GM18520 (cell line): Measurements from ENCODE around the gene RACGAP1.
"Not testable (repeated sequence)": the region's sequence is repeated elsewhere in the genome, so short reads cannot be mapped to it uniquely, and the experiment has no call there.

ENCODE experiments used
- ATAC-seq: cut with Tn5 transposase; IDR thresholded peaks from one replicate; pipeline ENCODE4 v1.9.1; 2021; ENCODE audit not compliant: unreplicated experiment

The RACGAP1 gene

DNA sequence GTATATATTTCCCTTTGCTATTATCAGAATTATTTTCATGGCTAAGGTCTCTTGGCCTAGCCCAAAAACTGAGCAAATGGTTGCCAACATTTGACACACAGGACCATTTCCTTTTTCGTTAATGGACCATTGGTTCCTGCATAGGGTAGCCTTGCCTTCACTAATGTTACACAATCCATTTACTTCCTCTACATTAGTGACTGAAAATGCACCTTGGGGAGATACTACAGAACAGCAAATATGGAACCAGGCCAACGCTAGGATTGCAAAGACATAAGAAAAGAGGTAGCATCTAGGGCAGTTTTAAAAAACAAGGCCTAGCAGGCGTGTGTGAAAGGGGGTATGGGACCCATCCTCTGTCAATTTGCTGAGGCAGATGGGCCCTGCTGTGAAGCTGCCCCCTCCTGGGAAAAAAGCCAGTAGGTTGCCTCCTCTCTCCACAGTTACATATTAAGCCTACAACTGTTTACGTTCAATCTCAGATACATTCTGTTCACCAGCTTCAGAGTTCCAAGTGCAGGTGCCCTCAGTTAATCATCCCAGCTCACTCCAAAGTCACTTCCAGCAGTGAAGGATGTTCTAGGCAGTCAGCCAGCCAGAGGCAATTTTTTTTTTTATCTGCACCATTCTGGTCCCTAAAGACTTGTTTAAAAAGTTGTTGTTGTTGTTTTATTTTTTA, 37.5 kb downstream of the RACGAP1 start:
- no peak for ATAC-seq

DNA sequence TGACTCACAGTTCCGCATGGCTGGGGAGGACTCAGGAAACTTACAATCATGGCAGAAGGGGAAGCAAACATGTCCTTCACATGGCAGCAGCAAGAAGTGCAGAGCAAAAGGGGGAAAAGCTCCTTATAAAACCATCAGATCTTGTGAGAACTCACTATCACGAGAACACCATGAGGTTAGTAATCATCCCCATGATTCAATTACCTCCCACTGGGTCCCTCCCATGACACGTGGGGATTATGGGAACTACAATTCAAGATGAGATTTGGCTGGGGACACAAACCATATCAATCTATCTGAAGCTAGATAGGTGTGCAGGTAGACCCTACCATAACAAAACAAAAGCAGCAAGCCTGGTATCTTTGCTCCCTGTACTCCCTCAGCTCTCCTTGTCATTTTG, 38.8 kb downstream of the RACGAP1 start:
- ATAC-seq = not testable (repeated sequence)

DNA sequence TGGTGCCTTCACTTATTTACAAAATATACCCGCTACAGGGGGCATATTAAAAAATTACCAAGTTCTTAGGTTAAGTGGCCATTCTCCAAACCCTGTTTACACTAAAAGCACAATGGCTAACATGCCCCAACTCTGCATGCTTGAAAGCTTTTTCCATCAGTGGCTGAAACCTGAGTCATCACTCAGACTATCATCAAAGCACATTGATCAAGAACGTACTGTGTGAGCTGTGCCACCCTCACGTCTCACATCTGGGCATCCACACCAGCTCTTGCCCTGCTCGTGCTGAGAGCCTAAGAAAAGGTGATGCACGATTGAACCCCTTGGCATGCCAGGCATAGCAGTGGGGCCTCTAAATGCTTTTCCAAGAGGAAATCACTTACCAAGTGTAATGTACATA, 39.3 kb downstream of the RACGAP1 start:
- ATAC-seq = no peak

DNA sequence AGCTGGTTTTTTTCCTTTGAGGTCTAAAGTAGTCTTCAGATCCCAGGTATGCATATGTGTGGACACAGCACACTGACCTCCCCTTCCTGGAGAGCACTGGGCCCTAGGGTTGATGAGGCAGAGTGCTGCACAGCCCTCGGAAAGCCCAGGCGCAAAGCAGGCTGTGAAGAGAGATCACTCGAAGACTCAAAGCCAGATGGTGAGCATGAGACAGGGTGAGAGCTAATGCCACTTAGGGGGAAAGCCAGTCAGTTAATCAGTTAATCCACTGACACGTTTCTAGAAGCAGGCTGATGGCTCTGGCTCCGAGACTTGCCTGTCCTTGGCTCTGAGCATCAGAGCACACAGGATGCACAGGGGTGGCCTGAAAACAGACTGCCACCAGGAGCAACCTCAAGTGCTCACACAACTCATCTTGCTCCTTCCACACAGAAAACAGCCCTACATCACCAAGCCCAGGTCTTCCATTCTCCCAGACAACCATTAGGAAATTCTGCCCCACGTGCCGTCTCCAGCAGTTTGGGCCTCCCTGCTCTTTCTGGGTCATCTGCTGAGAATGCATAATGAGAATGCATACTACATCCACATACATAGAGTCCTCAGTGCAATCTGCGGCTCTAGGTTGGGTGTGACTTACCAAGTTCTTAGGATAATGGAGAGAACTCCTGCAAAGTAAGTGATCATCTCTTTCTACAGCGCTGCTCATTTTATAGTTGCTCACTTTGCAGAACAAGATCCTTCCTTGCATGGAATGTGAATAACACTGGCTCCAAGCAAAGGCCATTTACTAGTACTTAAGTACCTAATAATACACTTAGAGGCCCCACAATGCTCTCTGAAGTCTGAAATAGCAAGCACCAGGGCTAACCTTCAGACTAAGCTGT, 40.6 kb downstream of the RACGAP1 start:
- no peak for ATAC-seq

DNA sequence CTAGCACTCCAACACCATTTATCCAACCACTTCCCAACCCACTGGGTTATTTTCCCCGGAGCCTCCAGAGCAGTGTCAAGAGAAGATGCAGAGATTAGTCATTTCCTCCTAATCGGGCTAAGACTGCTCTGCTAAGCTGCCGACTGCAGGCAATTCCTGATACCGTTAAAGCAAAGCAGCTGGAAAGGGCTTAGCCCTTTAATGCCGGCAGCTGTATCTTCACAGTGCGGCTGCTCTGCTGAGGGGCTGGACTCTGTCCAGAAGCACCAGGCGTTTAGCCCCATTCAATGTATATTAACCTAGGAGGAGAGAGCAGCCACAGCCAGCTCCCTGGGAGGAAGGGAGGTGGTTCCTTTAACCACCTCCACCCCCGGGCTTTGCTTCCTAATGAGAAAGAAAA, 41.4 kb downstream of the RACGAP1 start:
- no peak for ATAC-seq

DNA sequence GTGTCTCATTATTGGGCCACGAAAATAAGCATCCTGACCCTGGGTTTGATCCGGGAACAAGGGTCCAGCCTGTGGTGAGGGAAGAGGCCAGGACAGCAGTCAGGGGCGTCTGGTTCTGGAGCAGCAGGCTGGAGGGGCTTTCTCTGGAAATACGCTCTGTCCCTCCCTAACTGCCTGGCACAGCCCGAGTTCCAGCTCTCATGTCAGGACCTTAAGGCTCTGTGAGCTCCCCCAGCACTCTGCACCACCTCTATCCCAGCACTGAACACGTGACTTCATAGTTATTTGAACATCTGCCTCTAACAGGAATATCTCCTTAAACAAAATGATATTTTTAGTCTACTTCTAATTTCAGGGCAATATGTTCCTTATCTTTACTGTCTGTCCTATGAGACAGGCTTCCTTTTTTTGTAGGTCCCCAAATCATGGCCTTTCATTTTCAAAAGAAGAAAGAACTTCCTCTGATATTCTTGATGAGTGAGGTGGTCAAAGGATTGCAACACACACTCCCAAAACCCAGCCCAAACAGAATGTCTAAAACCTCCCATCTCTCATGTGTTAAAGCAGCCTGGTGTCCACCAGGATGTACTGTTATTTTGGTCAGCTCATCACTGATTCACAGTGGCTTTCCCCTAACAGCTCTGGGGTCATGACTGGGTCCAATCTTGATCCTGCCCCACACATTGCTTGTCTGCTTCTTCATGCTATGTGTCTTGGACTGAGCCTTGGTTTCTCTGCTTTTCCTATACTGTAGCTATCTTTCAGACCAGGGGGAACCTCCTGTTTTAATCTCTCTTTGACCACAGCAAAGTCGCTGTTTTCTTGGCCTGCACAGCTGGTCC, 42.8 kb downstream of the RACGAP1 start:
- ATAC-seq = no peak

DNA sequence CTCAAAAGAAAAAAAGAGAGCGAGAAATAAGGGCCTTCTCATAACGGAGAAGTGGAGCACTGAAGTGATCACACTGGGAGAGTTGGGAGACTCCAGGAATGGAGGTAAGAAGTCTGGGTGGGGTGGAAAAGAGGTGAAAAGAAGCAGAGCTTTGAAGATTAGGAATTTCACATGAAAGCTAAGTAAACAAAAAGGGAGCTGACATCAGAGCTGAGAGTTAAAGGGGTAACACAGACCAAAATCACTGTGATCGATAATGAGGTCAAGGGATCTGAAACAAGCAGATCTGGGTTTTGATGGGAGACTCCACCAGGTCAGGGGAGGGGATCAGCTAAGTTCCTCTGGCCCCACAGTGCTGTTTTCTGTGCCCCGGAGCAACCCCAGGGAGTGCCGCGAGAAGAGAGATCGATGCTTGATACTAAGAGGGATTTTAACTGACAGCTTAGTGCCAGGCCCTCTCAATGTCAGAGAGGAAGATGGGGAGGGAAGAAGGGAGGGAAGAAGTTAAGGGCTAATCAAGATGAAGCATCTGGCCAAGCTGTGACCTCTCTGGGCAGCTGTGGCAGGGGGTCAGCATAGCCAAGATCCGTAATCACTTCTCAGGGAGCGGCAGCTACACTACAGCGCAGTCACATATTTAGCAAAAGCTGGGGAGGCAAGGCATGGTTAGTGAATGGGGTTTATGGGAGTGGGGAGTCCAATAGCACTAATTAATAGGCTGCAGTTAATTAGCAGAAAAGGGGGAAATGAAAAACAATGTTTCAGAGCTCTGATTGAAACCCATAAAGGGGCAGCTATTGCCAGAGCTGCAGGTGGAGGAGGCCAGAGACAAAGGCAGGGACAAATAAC, 44.6 kb downstream of the RACGAP1 start:
- no peak for ATAC-seq

DNA sequence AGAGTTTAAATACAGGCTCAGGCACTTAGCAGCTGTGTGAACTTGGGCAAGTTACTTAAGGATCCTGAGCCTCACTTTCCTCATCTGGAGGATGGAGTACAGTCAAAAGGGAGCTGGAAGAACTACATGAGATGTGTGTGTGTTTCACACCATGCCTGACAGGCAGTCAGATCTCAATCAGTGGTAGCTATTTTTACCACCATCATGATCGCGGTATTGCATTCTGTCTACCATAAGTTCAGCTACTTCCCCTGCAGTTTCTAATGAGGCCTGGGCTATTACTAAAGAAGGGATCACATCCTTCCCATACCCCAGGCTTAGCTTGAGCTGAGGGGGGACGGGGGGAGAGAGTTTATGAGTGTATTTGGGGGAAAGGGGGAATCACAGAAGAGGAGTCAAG, 45.5 kb downstream of the RACGAP1 start:
- ATAC-seq = no peak

DNA sequence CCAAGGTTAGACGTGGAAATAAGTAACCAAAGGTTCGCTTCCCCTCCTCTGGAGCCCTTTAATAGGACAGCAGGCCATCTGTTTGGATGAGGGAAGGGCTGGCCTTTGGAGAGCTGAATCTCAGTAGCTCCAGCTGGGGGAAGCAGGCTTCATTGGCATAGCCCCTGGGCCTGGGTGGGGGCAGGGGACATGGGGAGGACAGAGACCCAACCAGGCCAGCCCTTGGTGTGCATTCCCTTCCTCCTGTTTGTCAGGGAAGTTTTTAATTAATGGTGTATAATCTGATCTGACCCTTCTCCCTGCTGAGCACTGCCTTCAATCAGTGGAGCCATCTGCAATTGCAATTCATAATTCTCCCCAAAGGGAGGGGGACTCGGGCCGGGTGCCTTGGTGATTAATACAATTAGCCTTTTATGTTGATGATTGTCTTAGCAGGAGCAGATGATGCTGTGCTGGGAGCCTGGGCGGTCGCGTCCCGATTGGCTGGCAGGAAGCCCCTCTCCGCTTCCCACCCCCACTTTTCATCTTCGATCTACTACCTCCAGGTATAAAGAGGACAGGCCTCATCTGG, 46.2 kb downstream of the RACGAP1 start:
- ATAC-seq = no peak

DNA sequence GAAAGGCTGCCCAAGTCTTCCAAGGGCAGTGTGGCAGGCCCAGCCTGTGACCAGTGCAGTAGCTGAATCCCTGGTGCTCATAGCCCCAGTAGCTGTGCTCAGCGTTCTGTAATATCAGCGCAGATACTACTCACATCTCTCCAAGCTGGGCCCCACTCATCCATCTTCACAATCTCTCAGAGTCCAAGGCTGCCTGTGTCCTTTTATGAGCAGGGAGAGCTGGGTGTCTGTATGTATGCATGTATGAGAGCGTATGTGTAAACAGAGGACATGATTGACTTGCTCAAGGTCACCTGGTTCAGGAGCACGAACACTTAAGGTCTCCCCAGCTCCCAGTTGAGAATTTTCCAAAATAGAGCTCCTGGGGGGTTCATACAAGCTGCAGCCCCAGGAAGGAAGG, 47.2 kb downstream of the RACGAP1 start:
- no peak for ATAC-seq

DNA sequence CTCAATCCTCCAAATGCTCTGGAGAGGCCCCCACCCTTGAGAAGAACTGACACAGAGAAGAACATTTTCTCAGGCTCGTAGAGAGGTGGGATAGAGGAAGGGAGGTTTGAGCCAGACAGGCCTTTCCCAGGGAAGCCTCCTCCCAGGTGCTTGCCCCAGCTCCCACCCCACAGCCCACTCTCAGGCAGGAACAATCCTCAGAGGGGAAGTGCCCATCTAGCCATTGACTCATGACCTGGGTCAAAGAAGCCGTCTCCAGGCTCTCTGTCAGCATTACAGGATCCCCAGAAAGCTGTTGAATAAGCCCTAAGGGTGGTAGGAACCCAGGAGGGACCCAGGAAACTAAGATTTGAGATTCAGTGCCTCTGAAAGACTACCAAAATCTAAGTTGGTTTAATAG, 48.7 kb downstream of the RACGAP1 start:
- ATAC-seq = no peak

DNA sequence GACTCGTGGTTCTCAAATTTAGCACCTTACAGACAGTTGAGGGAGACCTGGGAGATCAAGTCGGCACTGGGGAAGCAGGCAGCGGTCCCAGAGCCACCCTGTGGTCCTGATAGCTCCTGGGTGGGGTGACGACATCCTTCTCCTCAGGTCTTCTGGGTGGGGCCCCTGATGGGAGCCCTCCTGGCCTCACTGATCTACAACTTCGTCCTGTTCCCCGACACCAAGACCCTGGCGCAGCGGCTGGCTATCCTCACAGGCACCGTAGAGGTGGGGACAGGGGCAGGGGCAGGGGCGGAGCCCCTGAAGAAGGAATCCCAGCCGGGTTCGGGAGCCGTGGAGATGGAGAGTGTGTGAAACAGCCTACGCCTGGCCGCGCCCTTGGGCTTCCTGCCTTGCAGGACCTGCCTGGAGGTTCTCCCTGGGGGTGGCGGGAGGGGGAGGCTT, 50.0 kb downstream of the RACGAP1 start:
- no peak for ATAC-seq

DNA sequence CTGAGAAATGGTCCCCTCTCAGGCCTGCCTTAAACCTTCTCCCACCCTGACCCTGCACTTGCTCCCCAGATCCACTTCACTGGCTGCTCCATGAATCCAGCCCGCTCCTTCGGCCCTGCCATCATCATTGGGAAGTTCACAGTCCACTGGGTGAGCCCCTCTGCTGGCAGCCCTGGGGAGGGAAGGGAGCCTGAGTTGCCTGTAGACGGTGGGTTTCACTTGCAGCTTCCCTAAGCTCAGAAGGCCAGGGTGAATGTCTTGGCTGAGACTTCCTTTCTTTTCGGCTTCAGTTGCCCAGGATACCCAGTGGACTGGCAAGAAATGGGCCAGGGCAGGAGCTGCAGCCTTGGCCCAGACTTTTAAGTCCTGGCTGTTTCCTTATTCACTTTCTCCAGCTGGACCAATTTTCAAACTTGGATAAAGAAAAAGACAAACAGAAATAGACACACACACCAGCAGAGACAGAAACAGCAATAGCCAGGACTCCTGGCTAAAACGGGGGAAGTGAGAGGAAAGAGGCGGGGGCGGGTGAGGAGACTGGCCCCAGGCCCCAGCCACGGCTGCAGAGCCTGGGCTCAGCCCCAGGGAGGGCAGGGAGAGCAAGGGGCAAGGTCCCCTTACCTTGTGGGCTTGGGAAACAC, 50.5 kb downstream of the RACGAP1 start:
- ATAC-seq = no peak

DNA sequence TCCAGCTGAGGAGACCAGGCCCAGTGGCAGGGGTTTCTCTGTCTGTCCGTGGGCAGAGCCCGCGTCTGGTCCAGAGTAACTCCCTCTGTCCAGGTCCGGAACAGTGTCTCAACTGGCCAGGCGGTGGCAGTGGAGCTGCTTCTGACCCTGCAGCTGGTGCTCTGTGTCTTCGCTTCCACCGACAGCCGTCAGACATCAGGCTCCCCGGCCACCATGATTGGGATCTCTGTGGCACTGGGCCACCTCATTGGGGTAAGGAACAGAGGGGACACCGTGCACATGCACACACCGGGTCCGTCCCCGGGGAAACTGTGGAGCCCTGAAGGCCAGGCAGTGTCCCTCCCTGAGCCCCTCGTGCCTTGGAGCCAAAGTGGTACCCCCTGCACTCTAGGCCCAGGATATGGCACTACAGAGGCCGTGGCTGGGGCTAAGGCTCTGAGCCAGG, 51.0 kb downstream of the RACGAP1 start:
- ATAC-seq = no peak

DNA sequence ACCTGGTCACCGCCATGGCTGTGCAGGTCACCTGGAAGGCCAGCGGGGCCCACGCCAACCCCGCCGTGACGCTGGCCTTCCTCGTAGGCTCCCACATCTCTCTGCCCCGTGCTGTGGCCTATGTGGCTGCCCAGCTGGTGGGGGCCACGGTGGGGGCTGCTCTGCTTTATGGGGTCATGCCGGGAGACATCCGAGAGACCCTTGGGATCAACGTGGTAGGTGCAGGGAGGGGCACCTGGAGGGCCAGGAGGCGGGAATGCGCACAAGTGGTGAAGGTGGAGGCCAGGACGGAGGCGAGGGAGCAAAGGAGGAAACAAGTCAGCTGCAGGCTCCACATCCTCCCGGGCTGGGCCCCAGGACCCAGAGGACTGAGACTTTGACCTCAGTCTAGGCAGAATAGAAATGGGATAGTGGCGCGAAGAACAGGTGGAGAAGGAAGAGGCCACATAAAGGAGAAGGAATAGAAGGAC, 51.9 kb downstream of the RACGAP1 start:
- ATAC-seq = no peak

DNA sequence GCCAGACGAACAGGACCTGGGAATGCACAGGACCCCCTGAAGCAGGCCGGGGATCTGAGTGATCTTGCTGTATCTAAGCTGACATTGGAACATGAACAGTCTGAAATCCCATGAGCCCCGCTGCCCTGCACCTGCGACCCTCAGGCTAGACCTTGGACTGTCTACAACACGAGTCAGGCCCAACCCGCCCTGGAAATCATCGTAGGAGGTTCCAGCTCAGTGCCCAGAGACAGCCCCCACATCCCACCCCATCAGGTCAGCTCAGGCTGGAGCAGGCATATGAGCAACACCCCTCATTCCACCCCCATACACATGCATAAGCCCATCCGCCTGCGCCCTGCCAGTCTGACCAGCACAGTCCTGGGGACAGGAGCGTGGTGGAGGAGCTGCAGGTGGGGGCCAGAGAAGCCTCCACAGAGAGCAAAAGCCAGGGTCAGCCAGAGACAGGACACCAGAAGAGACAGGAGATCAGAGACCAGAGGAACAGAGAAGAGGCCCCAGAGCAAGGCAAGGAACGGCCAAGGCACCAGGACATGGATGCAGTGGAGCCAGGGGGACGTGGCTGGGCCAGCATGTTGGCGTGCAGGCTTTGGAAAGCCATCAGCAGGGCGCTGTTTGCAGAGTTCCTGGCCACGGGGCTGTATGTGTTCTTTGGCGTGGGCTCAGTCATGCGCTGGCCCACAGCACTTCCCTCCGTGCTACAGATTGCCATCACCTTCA, 52.5 kb downstream of the RACGAP1 start, which contains the start of gene AQP6:
TSS of gene AQP6 (plus strand) at position 307 of the 720 bp plus-strand sequence. CDS start at position 534, 227 bp downstream.
- no peak for ATAC-seq

DNA sequence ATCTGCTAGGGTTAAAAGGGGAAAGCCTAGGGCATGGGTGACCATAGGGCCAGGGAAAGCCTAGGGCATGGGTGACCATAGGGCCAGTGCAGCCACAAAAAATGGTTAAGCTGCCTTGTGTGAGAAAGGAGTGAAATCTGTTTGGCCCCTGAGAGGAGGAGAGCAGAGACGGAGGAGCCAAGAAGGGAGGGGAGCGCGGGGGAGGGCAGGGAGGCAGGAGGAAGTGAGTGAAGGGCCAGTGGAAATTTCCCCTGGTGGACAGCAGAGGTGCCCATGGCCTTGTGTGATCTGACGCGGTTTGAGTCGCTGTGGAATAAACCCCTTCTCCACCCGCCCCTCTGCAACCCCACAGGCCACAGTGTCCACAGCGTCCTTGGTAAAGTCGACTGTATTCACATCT, 53.2 kb downstream of the RACGAP1 start:
- no peak for ATAC-seq

DNA sequence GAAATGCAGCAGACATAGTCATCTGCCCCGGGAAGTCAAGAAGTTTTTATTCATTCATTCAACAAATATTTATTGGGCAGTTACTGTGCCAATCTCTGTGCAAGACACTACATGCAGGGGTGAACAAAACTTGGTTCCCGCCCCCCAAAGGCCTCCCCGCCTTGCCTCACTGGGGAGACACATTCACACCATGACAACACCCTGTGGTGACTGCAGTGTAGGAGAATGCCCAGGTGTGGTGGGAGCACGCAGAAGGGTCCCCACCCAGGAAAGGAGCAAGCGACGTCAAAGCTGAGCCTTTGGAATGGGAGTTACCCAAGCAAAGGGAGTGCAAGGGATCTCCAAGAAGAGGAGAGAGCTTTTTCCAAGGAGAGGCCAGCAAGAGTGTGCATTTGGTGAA, 54.2 kb downstream of the RACGAP1 start:
- ATAC-seq = no peak

DNA sequence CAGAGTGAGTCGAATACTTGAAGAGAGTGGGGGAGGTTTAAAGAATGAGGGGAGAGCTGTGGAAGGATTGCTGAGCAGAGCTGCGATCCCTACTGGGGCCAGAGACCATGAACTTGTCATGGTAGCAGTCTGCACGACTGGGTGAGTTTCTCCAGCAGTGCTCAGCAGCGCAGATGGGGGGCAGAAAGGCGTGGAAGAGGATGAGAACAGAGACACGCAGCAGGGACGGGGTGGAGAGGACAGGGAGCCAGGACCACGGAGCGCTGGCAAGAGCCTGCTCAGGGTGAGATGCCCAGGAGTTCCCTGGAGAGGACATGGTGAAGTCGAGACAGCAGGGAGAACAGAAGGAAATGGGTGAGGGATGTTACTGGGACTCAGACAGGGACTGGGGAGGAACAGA, 54.6 kb downstream of the RACGAP1 start:
- ATAC-seq = no peak
